ENCODE measurements around the gene CFAP20DC. TPM values are rescaled to one million over a fixed set of nuclear protein-coding genes. Genes with fewer than 3 reads are reported as not detected.

The CFAP20DC gene
- total RNA-seq, 2 donors from 2014 or later = 1.7 to 1.8 TPM

GRCh38 chr3:58784425-58784824, 265.4 kb downstream of the CFAP20DC start:
- no peaks in the 10 kb centered on the region for H3K27me3 ChIP-seq
- no peak for TF ChIP-seq CTCF (IDR thresholded peaks at IDR 0.05)
- H3K36me3 ChIP-seq = no peaks in the 10 kb centered on the region
- no peaks in the 10 kb centered on the region for H3K4me1 ChIP-seq
- H3K9me3 ChIP-seq = no peaks in the 10 kb centered on the region
- intact Hi-C loops (cut with DNase I) = no loop called here
- no peak for DNase-seq
- H3K4me3 ChIP-seq = no peak overlapping the region
- peak overlapping the region; percentile 56 for H3K27ac ChIP-seq
- H3K9ac ChIP-seq (ENCODE audit: low read depth in 2 of 2, low read length in 2 of 2) = no peak overlapping the region

GRCh38 chr3:58783845-58784244, 266.0 kb downstream of the CFAP20DC start:
- H3K27ac ChIP-seq = no peak overlapping the region
- DNase-seq = no peak
- TF ChIP-seq CTCF (IDR thresholded peaks at IDR 0.05) = no peak
- H3K9me3 ChIP-seq = no peaks in the 10 kb centered on the region
- H3K4me1 ChIP-seq = no peaks in the 10 kb centered on the region
- intact Hi-C loops (cut with DNase I) = no loop called here
- H3K4me3 ChIP-seq = no peak overlapping the region
- no peaks in the 10 kb centered on the region for H3K36me3 ChIP-seq
- H3K27me3 ChIP-seq = no peaks in the 10 kb centered on the region
- no peak overlapping the region for H3K9ac ChIP-seq (ENCODE audit: low read depth in 2 of 2, low read length in 2 of 2)

- TF ChIP-seq CTCF (IDR thresholded peaks at IDR 0.05) = no peak
- no peak for DNase-seq
Observed at GRCh38 chr3:58779934-58780333, 269.9 kb downstream of the CFAP20DC start.

GRCh38 chr3:58776231-58776630, 273.6 kb downstream of the CFAP20DC start:
- H3K4me3 ChIP-seq = no peak overlapping the region
- H3K36me3 ChIP-seq = no peaks in the 10 kb centered on the region
- H3K9me3 ChIP-seq = no peaks in the 10 kb centered on the region
- H3K27ac ChIP-seq = no peak overlapping the region
- DNase-seq = no peak
- no peak overlapping the region for H3K9ac ChIP-seq (ENCODE audit: low read depth in 2 of 2, low read length in 2 of 2)
- no peaks in the 10 kb centered on the region for H3K4me1 ChIP-seq
- no peak for TF ChIP-seq CTCF (IDR thresholded peaks at IDR 0.05)
- H3K27me3 ChIP-seq = no peaks in the 10 kb centered on the region
- intact Hi-C loops (cut with DNase I) = no loop called here

More at GRCh38 chr3:58779934-58780333, 269.9 kb downstream of the CFAP20DC start:
- intact Hi-C loops (cut with DNase I) = no loop called here
- Histone ChIP-seq H3K4me3 (no peak overlapping the region), H3K4me1 (no peaks in the 10 kb centered on the region), H3K27ac (no peak overlapping the region), H3K36me3 (no peaks in the 10 kb centered on the region), H3K9ac (ENCODE audit: low read depth in 2 of 2, low read length in 2 of 2) (no peak overlapping the region), H3K27me3 (no peaks in the 10 kb centered on the region), H3K9me3 (no peaks in the 10 kb centered on the region)

GRCh38 chr3:58772462-58772861, 277.4 kb downstream of the CFAP20DC start:
- no peaks in the 10 kb centered on the region for H3K4me1 ChIP-seq
- no peak overlapping the region for H3K27ac ChIP-seq
- no peak for DNase-seq
- TF ChIP-seq CTCF (IDR thresholded peaks at IDR 0.05) = no peak
- H3K9ac ChIP-seq (ENCODE audit: low read depth in 2 of 2, low read length in 2 of 2) = no peak overlapping the region
- no peaks in the 10 kb centered on the region for H3K9me3 ChIP-seq
- H3K27me3 ChIP-seq = no peaks in the 10 kb centered on the region
- intact Hi-C loops (cut with DNase I) = no loop called here
- no peak overlapping the region for H3K4me3 ChIP-seq
- H3K36me3 ChIP-seq = no peaks in the 10 kb centered on the region

GRCh38 chr3:58769065-58769464, 280.8 kb downstream of the CFAP20DC start:
- Histone ChIP-seq H3K27ac (no peak overlapping the region), H3K36me3 (no peaks in the 10 kb centered on the region), H3K4me3 (no peak overlapping the region), H3K9ac (ENCODE audit: low read depth in 2 of 2, low read length in 2 of 2) (no peak overlapping the region), H3K27me3 (no peaks in the 10 kb centered on the region), H3K9me3 (no peaks in the 10 kb centered on the region), H3K4me1 (no peaks in the 10 kb centered on the region)
- intact Hi-C loops (cut with DNase I) = no loop called here
- no peak for DNase-seq
- TF ChIP-seq CTCF (IDR thresholded peaks at IDR 0.05) = no peak
